Vagina (tissue), 2 donors: ENCODE measurements around the gene FADS1. TPM values are rescaled to one million over a fixed set of nuclear protein-coding genes. Genes with fewer than 3 reads are reported as not detected.

Experiments used
- DNase-seq, 2 donors: peaks; one replicate each; pipeline ENCODE4 v3.0.0-alpha.2; 2017; ENCODE audit errors: extremely low spot score in 2 of 2
- H3K27ac ChIP-seq: fragments of 200-600 bp; sonication (generic); one replicate; pipeline ENCODE4 v1.5.1; 2019
- H3K27me3 ChIP-seq: fragments of 200-600 bp; sonication (generic); one replicate; pipeline ENCODE4 v1.5.1; 2019
- H3K36me3 ChIP-seq, 2 donors: fragments of 200-600 bp; sonication (generic); one replicate each; pipeline ENCODE4 v1.5.1; 2017 to 2019
- H3K4me1 ChIP-seq: fragments of 200-600 bp; sonication (generic); one replicate; pipeline ENCODE4 v1.5.1; 2019
- H3K4me3 ChIP-seq, 2 donors: fragments of 200-600 bp; sonication (generic); 1 replicate in 1 of 2; 2 replicates in 1 of 2; pipeline ENCODE4 v1.5.1; 2016 to 2019
- H3K9me3 ChIP-seq: fragments of 200-600 bp; sonication (generic); one replicate; pipeline ENCODE4 v1.5.1; 2019
- CTCF ChIP-seq, 3 experiments: fragments of 450-650 bp in 2 of 3; fragments of 200-600 bp in 1 of 3; sonication (generic) in 1 of 3; IDR thresholded peaks; one replicate each; pipeline ENCODE4 v1.5.1; 2017 to 2019; ENCODE audit warnings: antibody characterized with exemption in 3 of 3, mild to moderate bottlenecking in 2 of 3, moderate library complexity in 2 of 3
- POLR2A ChIP-seq, 2 donors: fragments of 450-650 bp; IDR thresholded peaks; one replicate each; pipeline ENCODE4 v1.6.1; 2017; ENCODE audit warnings: antibody characterized with exemption in 2 of 2, mild to moderate bottlenecking in 2 of 2, moderate library complexity in 2 of 2
- POLR2AphosphoS5 ChIP-seq, 2 donors: sonication (generic); formaldehyde crosslinking; IDR thresholded peaks; one replicate each; pipeline ENCODE4 v1.9.0; 2017; ENCODE audit warnings: antibody characterized with exemption in 2 of 2, mild to moderate bottlenecking in 2 of 2, low read depth in 1 of 2; ENCODE audit not compliant: insufficient read depth in 1 of 2
- intact Hi-C: fragments of 100-400 bp; cut with DNase I; formaldehyde crosslinking; loops from one replicate; pipeline ENCODE4 v1.15.1; 2023
- total RNA-seq: library from RNA; depleted of rRNA; stranded (reverse); fragments of >200 nt; gene quantifications from one replicate; pipeline ENCODE4 v1.2.3, GENCODE V29; 2016

The FADS1 gene
- total RNA-seq, 1 donor from 2014 or later, result 9.8 TPM

DNA sequence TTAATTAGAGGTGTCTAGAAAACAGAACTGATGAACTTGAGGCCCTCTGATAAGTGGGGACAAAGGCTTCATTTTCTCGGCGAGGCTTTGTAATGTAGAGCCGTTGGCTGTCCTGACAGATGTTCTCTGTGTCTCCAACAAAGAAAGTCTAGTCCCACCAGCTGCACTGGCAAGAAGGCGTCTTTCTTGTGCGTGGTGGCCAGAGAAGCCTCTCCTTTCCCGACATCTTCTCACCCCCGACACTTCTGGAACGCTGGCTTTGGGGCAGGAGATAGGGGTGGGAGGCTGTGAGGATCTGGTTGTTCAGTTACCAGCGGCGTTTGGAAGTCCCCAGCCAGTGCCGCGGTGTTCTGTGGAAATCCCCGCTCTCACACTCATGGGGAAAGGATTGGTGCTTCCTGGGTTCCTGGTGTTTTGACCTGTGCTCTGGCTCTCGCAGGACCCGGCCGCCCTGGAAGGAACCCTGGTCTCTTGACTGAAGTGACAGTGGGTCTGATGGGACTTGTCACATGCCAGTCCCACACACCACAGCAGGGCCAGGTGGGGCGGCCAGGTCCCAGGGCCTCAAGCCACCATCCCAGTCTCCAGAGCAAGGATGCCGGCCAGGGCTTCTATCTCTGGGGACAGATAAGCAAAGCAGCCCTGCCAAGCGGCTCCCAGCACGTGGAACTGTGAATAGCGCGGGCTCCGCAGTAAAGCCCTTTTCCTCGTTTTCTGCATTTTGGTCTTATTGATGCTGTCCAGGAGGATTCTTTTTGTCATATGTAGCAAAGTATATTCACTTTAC is 34.5 kb upstream of the FADS1 start:
- Histone ChIP-seq H3K4me1 (no peaks in the 10 kb centered on the region), H3K4me3 (no peak overlapping the region), H3K36me3 (peaks cover 0 to 32% of the 10 kb centered on the region in 2 donors), H3K9me3 (no peaks in the 10 kb centered on the region), H3K27me3 (no peaks in the 10 kb centered on the region), H3K27ac (no peak overlapping the region)
- intact Hi-C loops, result no loop called here
- DNase-seq, result no peak
- TF ChIP-seq POLR2AphosphoS5 (IDR thresholded peaks at IDR 0.05; ENCODE audit: insufficient read depth in 1 of 2, low read depth in 1 of 2) (no peak), POLR2A (IDR thresholded peaks at IDR 0.05) (no peak), CTCF (IDR thresholded peaks at IDR 0.05) (no peak)

DNA sequence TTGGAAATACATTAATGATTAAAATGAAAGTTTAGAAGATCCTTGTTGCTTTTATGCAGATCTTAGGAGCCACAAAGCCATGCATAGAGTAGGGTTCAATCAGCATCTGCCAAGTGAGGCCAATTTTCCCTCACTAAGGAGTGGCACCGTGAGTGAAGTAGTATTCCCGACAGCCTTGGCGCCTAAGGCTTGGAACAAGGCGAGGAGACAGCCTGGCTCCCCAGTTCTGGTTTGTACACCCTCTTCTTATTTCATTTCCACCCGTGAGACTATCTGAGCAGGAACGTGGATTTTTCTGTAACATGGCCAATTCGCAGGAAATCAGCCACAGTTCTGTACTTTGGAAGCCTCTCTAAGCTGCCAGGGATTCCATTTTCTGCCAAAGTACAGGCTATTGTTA is 33.9 kb upstream of the FADS1 start:
- H3K27me3 ChIP-seq, result no peaks in the 10 kb centered on the region
- no peak overlapping the region for H3K27ac ChIP-seq
- no peak overlapping the region for H3K4me3 ChIP-seq
- peaks cover 0 to 32% of the 10 kb centered on the region in 2 donors for H3K36me3 ChIP-seq
- no peaks in the 10 kb centered on the region for H3K9me3 ChIP-seq
- TF ChIP-seq CTCF (IDR thresholded peaks at IDR 0.05) (no peak), POLR2AphosphoS5 (IDR thresholded peaks at IDR 0.05; ENCODE audit: insufficient read depth in 1 of 2, low read depth in 1 of 2) (no peak), POLR2A (IDR thresholded peaks at IDR 0.05) (no peak)
- intact Hi-C loops, result no loop called here
- DNase-seq, result no peak
- H3K4me1 ChIP-seq, result no peaks in the 10 kb centered on the region

- Histone ChIP-seq H3K36me3 (peaks cover 0 to 37% of the 10 kb centered on the region in 2 donors), H3K4me3 (no peak overlapping the region), H3K9me3 (no peaks in the 10 kb centered on the region)
These were observed 31.8 kb upstream of the FADS1 start for GRCh38 chr11:61848631-61849030.

DNA sequence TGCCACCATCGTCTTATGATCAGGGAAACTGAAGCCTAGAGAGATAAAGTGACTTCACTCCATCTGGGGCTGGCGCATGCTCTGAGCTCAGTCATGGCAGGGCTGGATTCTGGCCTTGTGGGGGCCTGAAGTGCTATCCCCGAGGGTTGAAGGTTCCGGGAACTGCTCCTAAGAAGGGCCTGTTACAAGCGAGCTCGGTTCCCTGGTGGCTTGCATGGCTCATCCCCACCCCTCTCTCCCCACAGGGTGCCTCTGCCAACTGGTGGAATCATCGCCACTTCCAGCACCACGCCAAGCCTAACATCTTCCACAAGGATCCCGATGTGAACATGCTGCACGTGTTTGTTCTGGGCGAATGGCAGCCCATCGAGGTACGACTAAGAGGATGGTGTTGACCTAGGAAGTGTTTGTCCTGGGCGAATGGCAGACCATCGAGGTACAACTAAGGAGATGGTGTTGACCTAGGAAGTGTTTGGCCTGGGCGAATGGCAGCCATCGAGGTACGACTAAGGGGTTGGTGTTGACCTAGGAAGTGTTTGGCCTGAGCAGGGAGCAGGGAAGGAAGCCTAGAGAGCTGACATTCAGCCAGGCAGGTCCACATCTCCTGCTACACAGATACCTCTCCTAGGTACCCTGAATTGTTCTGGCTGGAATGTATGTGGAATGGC is 31.2 kb upstream of the FADS1 start:
- H3K36me3 ChIP-seq, result peaks cover 0 to 37% of the 10 kb centered on the region in 2 donors
- DNase-seq, result no peak
- TF ChIP-seq CTCF (IDR thresholded peaks at IDR 0.05) (no peak), POLR2AphosphoS5 (IDR thresholded peaks at IDR 0.05; ENCODE audit: insufficient read depth in 1 of 2, low read depth in 1 of 2) (no peak), POLR2A (IDR thresholded peaks at IDR 0.05) (no peak)

More at GRCh38 chr11:61848631-61849030, 31.8 kb upstream of the FADS1 start:
- intact Hi-C loops, result no loop called here
- no peak overlapping the region for H3K27ac ChIP-seq
- H3K4me1 ChIP-seq, result no peaks in the 10 kb centered on the region
- no peak for DNase-seq
- H3K27me3 ChIP-seq, result no peaks in the 10 kb centered on the region
- TF ChIP-seq CTCF (IDR thresholded peaks at IDR 0.05) (no peak), POLR2A (IDR thresholded peaks at IDR 0.05) (no peak), POLR2AphosphoS5 (IDR thresholded peaks at IDR 0.05; ENCODE audit: insufficient read depth in 1 of 2, low read depth in 1 of 2) (no peak)

More for the DNA sequence above, 31.2 kb upstream of the FADS1 start:
- H3K9me3 ChIP-seq, result no peaks in the 10 kb centered on the region
- no peak overlapping the region for H3K27ac ChIP-seq
- intact Hi-C loops, result no loop called here
- H3K4me3 ChIP-seq, result no peak overlapping the region
- no peaks in the 10 kb centered on the region for H3K4me1 ChIP-seq
- H3K27me3 ChIP-seq, result no peaks in the 10 kb centered on the region
